NB4 (cell line): ENCODE measurements around the gene HERC3.

ENCODE experiments used
- POLR2A ChIP-seq: IDR thresholded peaks from 2 replicates; pipeline ENCODE4 v1.6.1; 2011; ENCODE audit warnings: mild to moderate bottlenecking; ENCODE audit not compliant: insufficient read length; ENCODE audit errors: extremely low read depth
- TF ChIP-seq, protein P1 (sequence below): IDR thresholded peaks from one replicate; pipeline ENCODE4 v1.5.1; 2012; ENCODE audit warnings: low read depth, low read length

DNA sequence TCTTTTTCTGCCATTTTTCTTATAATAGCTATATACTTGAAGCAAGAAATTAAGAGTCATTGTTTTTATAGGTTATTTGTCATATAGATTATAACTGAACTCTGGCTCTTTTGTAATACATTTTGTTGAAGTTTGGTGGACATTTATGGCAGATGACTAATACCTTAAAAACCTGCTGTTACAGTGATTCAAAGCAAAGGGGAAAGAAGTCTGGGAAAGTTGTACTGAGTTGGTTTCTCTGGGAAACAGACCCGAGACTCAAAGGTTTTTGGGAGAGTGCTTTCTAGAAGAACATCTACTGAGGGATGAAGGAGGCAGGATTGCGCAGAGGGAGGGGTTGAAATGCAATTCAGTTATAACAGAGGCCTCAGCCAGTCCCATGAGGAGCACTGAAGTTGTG, 69.5 kb downstream of the HERC3 start:
- no peak for TF ChIP-seq POLR2A
- TF ChIP-seq, protein P1, sequence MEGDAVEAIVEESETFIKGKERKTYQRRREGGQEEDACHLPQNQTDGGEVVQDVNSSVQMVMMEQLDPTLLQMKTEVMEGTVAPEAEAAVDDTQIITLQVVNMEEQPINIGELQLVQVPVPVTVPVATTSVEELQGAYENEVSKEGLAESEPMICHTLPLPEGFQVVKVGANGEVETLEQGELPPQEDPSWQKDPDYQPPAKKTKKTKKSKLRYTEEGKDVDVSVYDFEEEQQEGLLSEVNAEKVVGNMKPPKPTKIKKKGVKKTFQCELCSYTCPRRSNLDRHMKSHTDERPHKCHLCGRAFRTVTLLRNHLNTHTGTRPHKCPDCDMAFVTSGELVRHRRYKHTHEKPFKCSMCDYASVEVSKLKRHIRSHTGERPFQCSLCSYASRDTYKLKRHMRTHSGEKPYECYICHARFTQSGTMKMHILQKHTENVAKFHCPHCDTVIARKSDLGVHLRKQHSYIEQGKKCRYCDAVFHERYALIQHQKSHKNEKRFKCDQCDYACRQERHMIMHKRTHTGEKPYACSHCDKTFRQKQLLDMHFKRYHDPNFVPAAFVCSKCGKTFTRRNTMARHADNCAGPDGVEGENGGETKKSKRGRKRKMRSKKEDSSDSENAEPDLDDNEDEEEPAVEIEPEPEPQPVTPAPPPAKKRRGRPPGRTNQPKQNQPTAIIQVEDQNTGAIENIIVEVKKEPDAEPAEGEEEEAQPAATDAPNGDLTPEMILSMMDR, result no peak
